A172 (cell line): ENCODE data around the gene EVX1. TPM values are rescaled to one million over a fixed set of nuclear protein-coding genes. Genes with fewer than 3 reads are reported as not detected.

Experiments used
- DNase-seq: peaks from one replicate; pipeline ENCODE4 v3.0.0-alpha.2; 2015; ENCODE audit warnings: low spot score
- total RNA-seq: library from RNA; depleted of rRNA; stranded (reverse); fragments of >200 nt; shearing (Covaris generic); gene quantifications from 2 replicates; pipeline ENCODE4 v1.2.3, GENCODE V29; 2014; rRNA removed

EVX1 gene
- total RNA-seq: not detected in 2 replicates

GRCh38 chr7:27242555-27243339, at the start of gene EVX1:
Gene EVX1, plus strand, starts transcription at chr7:27242802. Its CDS starts 229 bp downstream, at chr7:27243031.
- DNase-seq: no peak

DNA sequence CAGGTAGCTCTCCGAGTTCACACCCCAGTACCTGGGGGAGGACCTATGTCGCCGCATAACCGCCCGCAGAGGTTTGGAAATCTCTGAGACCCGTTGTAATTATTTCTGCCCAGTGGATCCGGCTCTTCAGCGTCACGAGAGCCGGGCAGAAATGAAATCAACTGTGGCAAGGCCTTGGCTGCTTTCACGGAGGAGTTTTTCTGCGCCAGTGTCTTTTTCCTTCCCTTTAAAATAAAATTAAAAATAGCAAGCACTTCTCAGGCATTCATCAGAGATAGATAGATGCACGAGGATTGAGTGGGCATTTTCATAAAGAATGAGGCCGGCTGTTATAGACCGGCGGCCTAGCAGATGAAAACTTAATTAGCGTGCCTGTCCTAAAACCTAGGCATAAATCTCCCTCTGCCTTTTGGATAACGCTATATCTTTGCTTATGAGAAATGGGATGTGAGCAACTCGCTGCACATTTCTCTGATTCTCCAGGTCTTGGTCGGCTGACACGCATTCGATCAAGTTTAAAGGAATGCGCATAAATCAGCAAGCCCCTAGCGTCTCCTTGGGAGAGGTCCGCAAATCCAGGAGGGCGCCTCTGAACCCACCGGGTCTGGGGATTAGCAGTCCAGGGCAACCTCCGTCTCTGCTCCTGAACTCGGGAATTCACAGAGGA, 49.1 kb upstream of the EVX1 start:
- no peak for DNase-seq

- DNase-seq: no peak
Observed at GRCh38 chr7:27194002-27194352, 48.6 kb upstream of the EVX1 start.

GRCh38 chr7:27194686-27195379, 47.8 kb upstream of the EVX1 start:
- no peak for DNase-seq

DNA sequence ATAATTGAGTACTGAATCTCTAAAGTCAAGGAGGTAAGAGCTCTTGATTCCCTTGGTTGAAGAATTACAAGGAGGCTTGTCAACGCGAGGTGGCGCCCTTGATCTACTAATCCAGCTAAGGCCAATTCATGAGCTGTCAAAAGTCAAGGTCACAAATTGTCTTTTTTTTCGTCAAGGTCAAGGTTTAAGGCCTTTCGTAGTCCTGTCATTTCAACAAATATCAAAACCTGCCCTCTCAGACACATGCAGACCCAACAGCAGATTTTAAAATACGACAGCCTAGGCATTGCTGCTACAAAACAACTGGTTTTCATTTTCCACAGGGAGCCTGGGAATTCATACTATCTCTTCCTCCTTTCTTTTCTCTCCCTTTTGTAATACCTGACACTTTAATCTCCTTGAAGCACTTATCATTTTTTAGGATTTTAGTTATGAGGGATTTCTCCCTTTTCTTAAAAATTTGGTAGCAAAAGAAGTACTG, 46.3 kb upstream of the EVX1 start:
- peak; percentile 65 for DNase-seq

GRCh38 chr7:27197137-27198042, 45.2 kb upstream of the EVX1 start:
- no peak for DNase-seq

GRCh38 chr7:27198138-27198841, 44.3 kb upstream of the EVX1 start:
- no peak for DNase-seq

DNA sequence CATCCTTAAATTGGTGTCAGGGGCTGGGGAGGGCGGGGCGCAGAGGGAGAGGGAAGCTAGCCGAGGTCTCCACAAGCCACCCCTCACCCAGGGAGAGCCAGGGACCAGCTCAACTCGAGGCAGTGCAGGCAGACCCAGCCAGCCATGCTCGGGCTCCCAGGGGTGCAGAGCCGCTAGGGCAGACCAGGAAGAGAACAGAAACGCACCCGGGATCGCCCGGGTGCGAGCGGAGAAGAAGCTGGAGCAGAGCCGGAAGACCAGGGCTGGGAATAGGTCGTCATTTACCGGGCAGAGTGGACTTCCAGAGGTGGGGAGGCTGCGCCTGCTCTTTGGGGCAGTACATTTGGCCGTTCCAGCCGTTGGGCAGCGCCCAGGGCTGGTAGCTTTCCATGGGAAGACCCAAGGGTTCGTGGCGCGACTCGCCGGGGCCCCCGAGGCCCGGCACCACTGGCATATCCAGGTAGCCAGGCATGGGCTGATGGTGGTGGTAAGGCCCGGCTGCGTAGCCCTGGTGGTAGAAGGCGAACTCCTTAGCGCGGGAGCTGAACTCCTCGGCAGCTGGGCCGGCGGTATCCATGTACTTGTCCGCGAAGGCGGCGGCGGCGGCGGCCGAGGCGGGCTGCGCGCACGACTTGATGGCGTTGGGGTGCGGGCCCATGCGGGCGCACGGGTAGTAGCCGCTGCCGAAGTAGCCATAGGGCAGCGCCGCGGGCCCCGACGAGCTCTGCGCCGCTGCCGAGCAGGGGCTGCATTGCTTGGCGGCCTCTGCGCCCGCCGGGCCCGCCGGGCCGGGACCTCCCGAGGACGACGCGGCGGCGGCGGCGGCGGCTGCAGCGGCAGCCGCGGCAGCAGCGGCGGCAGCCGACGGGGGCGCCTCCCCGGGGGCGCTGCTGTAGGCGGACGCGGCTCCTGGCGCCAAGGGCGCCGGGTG, 43.5 kb upstream of the EVX1 start:
- DNase-seq: no peak

DNA sequence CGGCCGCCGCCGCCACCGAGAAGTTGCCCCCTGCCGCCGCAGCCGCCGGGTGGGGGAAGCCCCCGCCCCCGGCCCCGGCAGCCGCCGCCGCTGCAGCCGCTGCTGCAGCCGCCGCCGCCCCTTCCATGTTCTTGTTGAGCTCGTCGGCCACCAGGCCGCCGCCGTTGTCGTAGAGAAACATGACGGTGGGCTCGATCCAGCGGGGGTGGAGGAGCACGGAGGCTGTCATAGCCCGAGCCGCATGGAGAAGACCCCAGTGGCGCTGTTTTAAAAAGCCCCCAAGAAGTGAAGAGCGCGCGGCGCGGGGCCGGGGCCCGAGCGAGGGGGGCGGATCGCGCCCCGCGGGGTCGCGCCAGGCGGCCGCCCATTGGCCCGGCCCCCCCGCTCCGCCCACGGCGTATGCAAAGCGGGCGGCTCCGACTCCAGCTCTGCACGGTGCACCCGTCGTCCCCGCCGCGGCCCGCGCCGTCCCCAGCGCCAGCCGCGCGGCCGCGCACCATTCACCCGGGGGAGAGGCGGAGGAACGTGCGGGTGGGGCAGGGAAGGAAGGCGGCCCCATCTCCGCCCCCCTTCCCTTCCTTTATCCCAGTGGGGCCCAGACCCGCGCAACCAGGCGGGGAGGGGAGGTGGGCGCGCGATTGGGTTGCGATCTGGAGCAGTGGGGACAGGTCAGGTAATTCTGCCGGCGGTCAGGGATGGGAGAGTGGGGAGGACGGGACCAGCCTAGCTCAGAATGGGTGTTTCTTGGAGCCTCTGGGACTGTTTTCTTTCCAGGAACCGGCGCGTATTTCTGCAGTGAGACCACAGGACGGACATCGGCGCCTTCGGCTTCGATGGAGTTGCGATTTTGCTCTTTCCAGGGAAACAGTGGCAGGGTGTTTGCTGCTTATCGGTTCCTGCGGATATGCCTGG, 42.5 kb upstream of the EVX1 start, which contains the start of gene HOXA13:
TSS of gene HOXA13 (minus strand) at position 243 of the 912 bp plus-strand sequence. CDS start at position 229, 14 bp downstream.
- peak; percentile 41 for DNase-seq

- DNase-seq: no peak
Observed at GRCh38 chr7:27200761-27201579, 41.6 kb upstream of the EVX1 start.

DNA sequence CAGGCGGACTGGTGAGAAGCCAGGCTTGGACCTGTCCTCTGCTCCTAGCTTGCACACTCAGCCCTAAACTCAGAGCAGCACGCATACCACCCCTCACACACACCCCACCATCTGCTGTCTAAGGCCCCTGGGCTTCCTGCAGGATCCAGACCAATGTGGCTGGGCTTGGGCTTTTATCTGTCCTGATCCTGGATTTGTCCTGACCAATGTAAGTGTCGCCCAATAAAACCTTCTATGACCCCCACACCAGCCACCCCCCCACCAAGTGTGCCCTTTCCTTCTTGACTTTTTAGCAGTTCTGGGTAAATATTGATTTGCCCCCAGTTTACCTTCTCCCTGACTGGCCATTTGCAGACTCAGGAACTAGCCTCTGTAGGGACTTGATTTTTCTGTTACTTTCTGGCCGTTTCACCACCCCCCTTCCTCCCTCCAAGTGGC, 41.0 kb upstream of the EVX1 start:
- no peak for DNase-seq

DNA sequence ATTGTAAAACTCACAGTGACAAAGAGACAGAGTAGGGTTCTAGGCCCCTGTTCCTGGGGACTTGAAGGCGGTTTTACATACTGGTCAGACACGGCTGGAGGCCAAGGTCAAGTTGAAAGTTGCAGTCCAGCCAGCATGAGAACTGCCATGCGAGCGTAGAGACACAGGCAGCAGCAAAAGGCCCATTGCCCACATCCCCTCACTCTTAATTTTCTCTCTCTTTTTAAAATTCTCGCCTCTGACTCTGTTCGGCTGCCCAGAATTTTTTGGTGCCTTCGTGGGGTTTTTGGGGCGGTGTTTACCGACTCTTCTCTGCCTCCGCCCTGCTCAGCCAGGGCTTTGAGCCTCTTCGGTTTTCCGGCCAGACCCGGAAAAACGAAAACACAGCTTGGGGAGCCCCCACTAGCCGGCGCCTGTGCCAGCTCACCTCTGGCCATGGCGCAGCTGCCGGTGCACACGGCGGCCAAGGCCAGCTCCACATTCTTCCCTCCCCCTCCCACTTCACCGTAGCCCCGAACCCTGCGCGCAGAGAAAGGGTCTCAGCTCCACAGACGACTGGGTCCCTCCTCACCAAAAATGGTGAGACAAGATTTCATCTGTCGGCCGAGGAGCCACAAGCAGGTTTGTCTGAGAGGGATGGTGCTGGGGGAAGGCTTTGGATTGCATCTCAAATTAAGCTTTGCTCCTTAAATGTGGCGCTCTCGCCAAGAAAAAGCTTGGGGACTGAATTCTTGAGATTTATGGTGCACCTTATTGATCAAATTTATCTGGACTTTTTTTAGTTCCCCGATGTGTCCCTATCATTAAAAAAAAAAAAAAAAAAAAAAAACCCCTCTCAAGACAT, 40.4 kb upstream of the EVX1 start:
- no peak for DNase-seq

- no peak for DNase-seq
Observed at GRCh38 chr7:27202862-27203134, 39.8 kb upstream of the EVX1 start.

GRCh38 chr7:27203365-27203953, 39.1 kb upstream of the EVX1 start:
- DNase-seq: no peak

DNA sequence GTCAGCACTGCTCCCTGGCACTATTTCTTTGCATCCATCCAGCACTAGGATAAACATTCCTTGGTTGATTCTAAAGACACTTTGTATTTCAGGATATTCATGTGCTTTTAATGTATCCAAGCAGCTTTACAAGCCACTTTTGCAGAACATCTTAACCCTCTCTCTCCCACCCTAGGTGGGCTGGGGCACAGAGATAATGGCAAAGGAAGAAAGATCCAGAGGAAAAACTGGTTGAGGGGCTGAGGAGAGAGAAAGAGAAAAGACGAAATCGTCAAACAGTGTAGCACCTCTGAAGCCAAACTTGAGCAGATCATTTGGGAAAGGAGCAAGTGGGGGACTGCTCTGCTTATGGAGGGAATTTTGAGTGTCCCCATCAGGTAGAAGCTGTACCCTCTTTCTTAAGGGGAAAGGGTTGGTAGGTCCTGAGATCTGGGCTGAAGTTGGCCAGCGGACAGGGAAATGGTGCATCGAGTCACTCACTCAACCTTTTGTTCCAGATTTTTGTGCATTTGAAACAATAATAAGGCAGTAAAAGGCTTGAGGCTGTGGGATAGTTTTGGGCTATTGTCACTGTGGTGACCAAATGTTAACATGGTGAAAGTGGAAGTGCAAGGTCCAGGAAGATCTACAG, 38.5 kb upstream of the EVX1 start:
- no peak for DNase-seq

DNA sequence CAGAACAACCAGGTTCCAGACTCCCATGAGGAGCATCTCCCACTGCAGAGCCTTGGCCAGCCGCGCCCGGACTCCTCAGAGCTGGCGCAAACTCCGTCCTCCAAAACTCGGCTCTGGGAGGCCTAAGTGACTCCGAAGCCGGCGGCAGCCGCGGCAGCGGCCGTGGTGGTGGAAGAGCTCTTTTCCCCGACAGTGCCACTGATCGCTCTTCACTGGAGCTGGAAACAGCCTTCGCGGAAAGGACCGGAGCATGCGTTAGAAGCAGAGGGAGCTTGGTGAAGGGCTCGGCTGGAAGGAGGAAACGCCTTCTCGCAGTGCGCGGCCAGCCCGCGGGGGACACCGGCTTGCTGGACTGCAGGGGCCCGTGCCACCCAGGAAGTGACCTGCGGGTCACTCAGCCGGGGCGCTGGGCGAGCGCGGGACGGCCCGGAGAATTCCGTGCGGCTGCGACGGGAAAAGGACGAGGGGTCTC, 37.7 kb upstream of the EVX1 start:
- DNase-seq: no peak
